Psoas muscle (tissue), 8 donors: Measurements from ENCODE around the gene MSI1. TPM values are rescaled to one million over a fixed set of nuclear protein-coding genes. Genes with fewer than 3 reads are reported as not detected.

Experiments used
- ATAC-seq, 4 donors: fragments of 200-7000 bp; cut with Tn5 transposase; one replicate each; pipeline ENCODE4 v1.9.1; 2020; ENCODE audit warnings: moderate library complexity in 3 of 4, mild to moderate bottlenecking in 2 of 4
- DNase-seq, 2 donors: peaks; one replicate each; pipeline ENCODE4 v3.0.0-alpha.2; 2020
- H3K27ac ChIP-seq: fragments of 200-600 bp; one replicate; pipeline ENCODE4 v1.8.0; 2022
- H3K27me3 ChIP-seq, 3 donors: fragments of 200-600 bp in 1 of 3; one replicate each; pipeline versions ENCODE4 v1.6.1 to v1.8.0; 2013 to 2022; ENCODE audit warnings: low read length in 2 of 3, mild to moderate bottlenecking in 2 of 3, moderate library complexity in 1 of 3; ENCODE audit not compliant: insufficient read depth in 3 of 3
- H3K36me3 ChIP-seq, 2 donors: fragments of 200-600 bp in 1 of 2; one replicate each; pipeline versions ENCODE4 v1.6.1 to v1.8.0; 2013 to 2022; ENCODE audit warnings: low read depth in 1 of 2, mild to moderate bottlenecking in 1 of 2, moderate library complexity in 1 of 2; ENCODE audit not compliant: insufficient read depth in 1 of 2
- H3K4me1 ChIP-seq: fragments of 200-600 bp; one replicate; pipeline ENCODE4 v1.8.0; 2022
- H3K4me3 ChIP-seq: fragments of 200-600 bp; one replicate; pipeline ENCODE4 v1.8.0; 2022; ENCODE audit warnings: mild to moderate bottlenecking
- H3K9me3 ChIP-seq: fragments of 200-600 bp; one replicate; pipeline ENCODE4 v1.8.0; 2022
- CTCF ChIP-seq: fragments of 200-600 bp; IDR thresholded peaks from one replicate; pipeline ENCODE4 v1.8.0; 2022; ENCODE audit warnings: antibody characterized with exemption
- WGBS, 3 donors: extraction: QIAGEN DNeasy Blood & Tissue Kit; methylation state at CpG; one replicate each; pipeline versions ENCODE4 v1.1.6 to v1.1.7; 2013; 5-methylcytosine and 5-hydroxymethylcytosine counted together
- intact Hi-C, 2 donors: fragments of 100-400 bp; cut with DNase I; formaldehyde crosslinking; loops; one replicate each; pipeline versions ENCODE4 v1.11.0 to v1.14.2; 2022
- polyA plus RNA-seq, 3 donors: library from polyadenylated mRNA; stranded (reverse); fragments of 200-250 nt; gene quantifications; one replicate each; pipeline ENCODE4 v1.2.3, GENCODE V29; 2013
- total RNA-seq, 4 donors: library from RNA; stranded (reverse); fragmentation: NEBNext Ultra II Directional in 2 of 4; extraction: Animal tissue kit (Norgen Biotek cat#: 25700) in 2 of 4; gene quantifications; one replicate each; pipeline versions ENCODE4 v1.2.1 to v1.2.4, GENCODE V29; 2021 to 2023
- donor health status: healthy with polysubstance abuse.
- donor health status: DM: no; HTN: no; CAD: no; lungs with moderate emphysema.
- donor health status: Bipolar disorder and iron deficiency.
- donor health status: healthy.
- donor health status: DM: yes; HTN: yes; CAD: no.
- donor health status: DM: no; HTN: no; CAD: no.
- donor health status: DM: no; HTN: no; CAD: no.
- donor health status: DM: yes; HTN: yes; CAD: no.

Gene MSI1
- total and polyA plus RNA-seq, 7 donors: 0.03 to 0.20 (median 0.05) TPM; not detected in 3

- H3K9me3 ChIP-seq: no peaks in the 10 kb centered on the region
- peaks cover 0 to 4% (median 0%) of the 10 kb centered on the region in 3 donors for H3K27me3 ChIP-seq
- H3K4me3 ChIP-seq: no peak overlapping the region
- TF ChIP-seq CTCF: no peak
- H3K4me1 ChIP-seq: no peaks in the 10 kb centered on the region
- intact Hi-C loops: no loop called here
- H3K36me3 ChIP-seq: no peaks in the 10 kb centered on the region
- no peak for ATAC-seq
- H3K27ac ChIP-seq: no peak overlapping the region
- WGBS, 3 donors: 81 to 83% (median 83%) methylated on average over 6 to 7 of the region's 7 CpGs
- no peak for DNase-seq
Observed at GRCh38 chr12:120332523-120332922, 36.4 kb downstream of the MSI1 start.

- ATAC-seq: no peak
- intact Hi-C loops: no loop called here
- WGBS, 3 donors: 77 to 84% (median 79%) methylated on average over 5 of the region's 5 CpGs
- no peak for DNase-seq
- TF ChIP-seq CTCF: no peak
- Histone ChIP-seq H3K4me1 (no peaks in the 10 kb centered on the region), H3K9me3 (no peaks in the 10 kb centered on the region), H3K27me3 (peaks cover 0 to 4% (median 0%) of the 10 kb centered on the region in 3 donors), H3K36me3 (no peaks in the 10 kb centered on the region), H3K4me3 (no peak overlapping the region), H3K27ac (no peak overlapping the region)
Observed at GRCh38 chr12:120332041-120332440, 36.9 kb downstream of the MSI1 start.

GRCh38 chr12:120331390-120331789, 37.6 kb downstream of the MSI1 start:
- Histone ChIP-seq H3K9me3 (no peaks in the 10 kb centered on the region), H3K36me3 (no peaks in the 10 kb centered on the region), H3K27ac (no peak overlapping the region), H3K4me1 (no peaks in the 10 kb centered on the region), H3K27me3 (peaks cover 0 to 4% (median 0%) of the 10 kb centered on the region in 3 donors), H3K4me3 (no peak overlapping the region)
- intact Hi-C loops: no loop called here
- no peak for ATAC-seq
- TF ChIP-seq CTCF: no peak
- DNase-seq: no peak
- WGBS, 3 donors: 21 to 27% (median 22%) methylated on average over 3 of the region's 3 CpGs

GRCh38 chr12:120328228-120328627, 40.7 kb downstream of the MSI1 start:
- Histone ChIP-seq H3K4me1 (no peaks in the 10 kb centered on the region), H3K36me3 (no peaks in the 10 kb centered on the region), H3K27me3 (peaks cover 0 to 4% (median 0%) of the 10 kb centered on the region in 3 donors), H3K4me3 (no peak overlapping the region), H3K27ac (no peak overlapping the region), H3K9me3 (no peaks in the 10 kb centered on the region)
- TF ChIP-seq CTCF: no peak
- ATAC-seq (no peak), DNase-seq (no peak)
- WGBS, 3 donors: 79 to 90% (median 84%) methylated on average over 4 of the region's 4 CpGs
- intact Hi-C loops: loop anchor here in 1 of 2 donors (10.0 kb wide), 1 partner anchor 107 kb away; the partner anchor contains the start of gene COX6A1

GRCh38 chr12:120327593-120327992, 41.4 kb downstream of the MSI1 start, which contains the start of gene PLA2G1B:
PLA2G1B (minus strand) TSS chr12:120327779; CDS start chr12:120327753, 26 bp downstream.
- Histone ChIP-seq H3K27ac (no peak within 1 kb of the TSS), H3K27me3 (peaks cover 0 to 4% (median 0%) of the 10 kb centered on the region in 3 donors), H3K9me3 (no peaks in the 10 kb centered on the region), H3K4me3 (no peak within 1 kb of the TSS), H3K4me1 (no peaks in the 10 kb centered on the region), H3K36me3 (no peaks in the 10 kb centered on the region)
- DNase-seq (no peak), ATAC-seq (no peak)
- TF ChIP-seq CTCF: no peak
- 71 to 78% (median 75%) methylated on average over 5 of the region's 5 CpGs for WGBS, 3 donors
- intact Hi-C loops: loop anchor here in 1 of 2 donors (10.0 kb wide), 1 partner anchor 107 kb away; the partner anchor contains the start of gene COX6A1
